Activated CD8-positive, alpha-beta memory T cell treated with anti-CD3 and anti-CD28 coated beads for 36 hours (primary cell): Measurements from ENCODE around the gene VMA21. TPM values are rescaled to one million over a fixed set of nuclear protein-coding genes. Genes with fewer than 3 reads are reported as not detected.

ENCODE experiments used
- CTCF ChIA-PET: fragments of 350-600 bp; sonication (Branson Sonifier 250); formaldehyde crosslinking; loops from one replicate; lab custom pipeline; 2021; ENCODE audit warnings: antibody characterized with exemption; lab: Charles Lee
- POLR2A ChIA-PET: fragments of 350-600 bp; sonication (Branson Sonifier 250); formaldehyde crosslinking; loops from one replicate; lab custom pipeline; 2021; ENCODE audit warnings: antibody characterized with exemption; lab: Charles Lee
- total RNA-seq, 2 experiments: library from RNA; stranded (reverse); gene quantifications; one replicate each; pipeline ENCODE4 v1.2.3, GENCODE V29; 2021

The VMA21 gene
- total RNA-seq, 2 experiments from 2014 or later = 67.7 to 70.2 TPM

DNA sequence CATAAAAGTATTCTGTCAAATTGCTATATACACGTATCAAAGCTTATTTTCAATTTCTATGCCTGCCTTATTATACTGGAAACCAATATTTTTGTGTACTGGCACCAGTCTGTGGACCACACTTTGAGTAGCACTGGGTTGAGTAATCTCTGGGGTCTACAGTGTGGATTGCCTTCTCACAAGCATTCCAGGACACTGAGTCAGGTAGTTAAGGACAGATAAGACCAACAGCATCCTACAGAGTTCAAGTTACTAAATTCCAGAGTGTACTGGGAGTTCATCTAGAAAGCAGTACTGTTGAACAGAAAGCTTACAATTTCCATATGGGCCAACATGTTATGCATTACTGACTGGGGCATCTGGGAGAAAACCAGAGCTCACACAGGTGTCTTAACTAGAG is 61.8 kb downstream of the VMA21 start:
- ChIA-PET CTCF (no interaction called here), POLR2A (no interaction called here)

Other genes starting within 250 kb of the VMA21 start
- not detected for gene GPR50, start 220.6 kb upstream of the VMA21 start, total RNA-seq
- gene PASD1, start 166.5 kb downstream of the VMA21 start, total RNA-seq = not detected